Activated naive CD4-positive, alpha-beta T cell treated with anti-CD3 and anti-CD28 coated beads, Interleukin-2, amount 50 U/mL, for 16 hours (primary cell): ENCODE results near the gene SLC2A4RG.

Experiments used
- DNase-seq: peaks from one replicate; pipeline ENCODE4 v3.0.0-alpha.2; 2020

The SLC2A4RG gene

GRCh38 chr20:63782051-63782471 lies 42.5 kb downstream of the SLC2A4RG start:
- peak; percentile 38 for DNase-seq

- no peak for DNase-seq
Observed at GRCh38 chr20:63782521-63782971, 43.0 kb downstream of the SLC2A4RG start.

- no peak for DNase-seq
Observed at GRCh38 chr20:63783970-63784369, 44.4 kb downstream of the SLC2A4RG start.

- no peak for DNase-seq
Observed at GRCh38 chr20:63785691-63786131, 46.1 kb downstream of the SLC2A4RG start.

GRCh38 chr20:63787302-63787701 lies 47.7 kb downstream of the SLC2A4RG start:
- DNase-seq, result no peak

- DNase-seq, result no peak
Observed at GRCh38 chr20:63787749-63788148, 48.2 kb downstream of the SLC2A4RG start.

- no peak for DNase-seq
Observed at GRCh38 chr20:63789836-63790571, 50.4 kb downstream of the SLC2A4RG start.

GRCh38 chr20:63790572-63791168 lies 51.1 kb downstream of the SLC2A4RG start:
- DNase-seq, result no peak

GRCh38 chr20:63791497-63792156 lies 52.1 kb downstream of the SLC2A4RG start:
- DNase-seq, result no peak

GRCh38 chr20:63792866-63793265 lies 53.3 kb downstream of the SLC2A4RG start:
- DNase-seq, result no peak
